Activated CD4-positive, alpha-beta T cell treated with anti-CD3 and anti-CD28 coated beads, Interleukin-2, amount 50 U/mL, for 1 hour (primary cell): ENCODE results near the gene PCDHGC5.

Source experiments
- DNase-seq: peaks from one replicate; pipeline ENCODE4 v3.0.0-alpha.2; 2020

The PCDHGC5 gene

DNA sequence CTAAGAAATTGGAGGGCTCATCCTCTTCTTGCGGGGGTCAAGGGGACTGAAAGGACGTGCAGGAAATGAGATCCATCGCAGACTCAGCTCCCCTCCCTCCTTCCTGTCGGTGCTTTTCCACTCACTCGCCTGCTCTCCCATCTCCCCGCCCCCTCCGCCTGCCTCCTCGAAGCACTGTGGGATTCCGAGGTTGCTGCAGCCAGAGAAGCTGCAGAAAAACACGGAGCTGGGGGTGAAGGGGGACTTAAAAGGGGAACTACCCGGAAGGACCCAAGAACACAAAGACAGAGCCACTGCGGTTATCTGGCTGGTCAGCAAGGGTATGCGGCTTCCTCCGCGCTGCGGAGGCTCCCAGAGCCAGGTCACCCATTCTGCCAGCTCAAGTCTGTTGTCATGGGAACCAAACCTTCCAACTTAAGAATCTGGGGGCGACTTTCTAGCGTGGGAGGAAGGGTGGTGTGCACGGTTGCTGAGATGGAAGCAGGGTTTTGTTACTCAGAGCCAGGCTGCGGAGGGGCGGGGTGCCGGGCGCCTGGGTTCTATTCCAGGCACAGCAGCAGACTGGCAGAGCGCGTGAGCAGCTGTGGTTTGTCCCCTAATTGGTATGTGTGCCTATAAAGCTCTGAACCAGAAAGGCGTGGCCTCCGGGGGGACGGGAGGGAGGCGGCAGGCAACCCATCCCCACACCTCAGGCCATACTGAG lies 24.9 kb downstream of the PCDHGC5 start:
- peak; percentile 49 for DNase-seq

DNA sequence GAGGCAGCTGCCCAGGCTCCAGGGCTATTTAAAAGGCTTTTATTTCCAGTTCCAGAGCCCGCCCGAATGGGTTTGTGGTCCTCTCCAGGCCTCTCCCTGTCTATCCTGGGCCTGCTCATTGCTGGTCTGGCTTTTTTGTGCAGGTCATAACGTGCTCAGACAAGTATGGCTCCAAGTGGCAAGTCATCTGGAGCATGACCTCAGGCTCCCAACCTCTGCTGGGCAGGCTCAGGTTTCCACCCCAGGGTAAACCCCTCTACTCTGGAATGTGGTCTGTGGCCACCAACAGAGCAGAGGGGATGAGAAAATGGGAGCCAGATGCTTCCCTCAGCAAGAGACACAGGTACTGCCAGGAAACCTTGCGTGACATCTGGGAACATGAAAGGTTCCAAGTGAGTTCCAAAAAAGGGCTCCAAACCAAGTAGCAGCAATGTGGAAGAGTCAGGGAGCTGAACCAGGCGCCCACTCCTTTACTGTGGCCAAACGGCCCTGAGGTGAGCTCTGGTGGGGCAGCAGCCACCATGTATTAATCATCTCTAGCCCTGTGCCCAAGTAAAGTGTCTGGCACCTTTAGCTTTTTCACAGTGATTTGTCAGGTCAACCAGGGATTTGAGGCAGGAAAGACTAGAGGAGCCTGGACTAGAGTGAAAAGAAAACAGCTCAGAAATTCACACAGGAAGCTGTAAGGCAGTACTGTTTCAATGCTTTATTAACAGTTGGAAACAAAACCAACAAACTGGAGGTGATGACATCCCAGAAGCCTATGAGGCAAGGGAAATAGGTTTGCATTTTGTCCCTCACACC lies 25.7 kb downstream of the PCDHGC5 start:
- no peak for DNase-seq

DNA sequence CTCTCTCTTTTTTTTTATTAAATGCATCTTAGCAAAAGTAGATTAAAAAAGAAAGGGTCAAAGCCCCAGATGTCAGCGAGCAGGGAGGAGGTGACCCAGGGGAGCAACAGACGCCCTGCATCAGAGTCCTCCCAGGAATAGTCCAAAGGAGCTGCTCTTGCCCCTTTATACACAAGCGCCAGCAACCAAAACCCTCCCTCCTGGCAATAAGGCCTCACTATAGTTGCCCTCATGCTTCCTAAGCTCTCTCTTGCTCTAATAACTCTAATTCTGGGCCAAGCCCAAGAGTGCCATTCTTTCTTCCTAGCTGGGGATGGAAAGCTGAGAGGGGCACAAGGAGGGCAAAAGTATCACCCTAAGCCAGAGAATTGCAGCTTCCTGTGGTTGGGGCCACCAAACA lies 26.3 kb downstream of the PCDHGC5 start:
- no peak for DNase-seq

DNA sequence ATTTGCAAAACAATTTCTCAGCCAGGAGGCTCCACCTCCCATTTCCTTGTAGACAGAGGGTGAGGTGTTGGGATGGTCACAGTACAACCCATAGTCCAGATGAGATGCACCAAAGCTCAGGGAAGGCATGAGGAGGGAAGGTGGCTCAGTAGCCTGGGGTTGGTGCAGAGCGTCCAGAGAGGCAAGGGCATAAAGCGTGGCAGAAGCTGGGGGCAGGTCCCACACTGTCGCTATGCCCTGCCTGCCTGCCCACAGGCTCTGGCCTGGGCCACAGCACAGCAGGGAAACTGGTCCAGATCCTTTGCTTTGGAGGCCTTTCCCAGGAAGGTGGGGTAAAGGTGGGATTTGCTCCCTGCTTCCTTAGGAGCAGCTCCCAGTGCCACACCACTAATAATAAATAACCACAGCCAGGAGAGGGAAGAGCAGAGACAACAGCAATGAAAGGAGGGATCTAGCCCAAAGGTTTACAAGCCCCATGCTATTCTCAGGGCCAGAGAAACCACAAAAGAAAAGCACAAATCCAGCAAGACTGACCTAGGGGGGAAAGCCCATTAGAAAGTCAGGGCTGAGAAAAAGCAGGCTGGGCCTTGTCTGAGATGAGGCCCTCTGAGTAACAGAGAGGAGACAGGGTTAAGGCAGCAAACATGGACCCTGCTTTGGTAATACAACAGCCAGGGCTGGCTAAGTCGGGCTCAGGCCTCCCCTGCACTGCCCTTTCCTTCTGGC lies 27.2 kb downstream of the PCDHGC5 start:
- no peak for DNase-seq

DNA sequence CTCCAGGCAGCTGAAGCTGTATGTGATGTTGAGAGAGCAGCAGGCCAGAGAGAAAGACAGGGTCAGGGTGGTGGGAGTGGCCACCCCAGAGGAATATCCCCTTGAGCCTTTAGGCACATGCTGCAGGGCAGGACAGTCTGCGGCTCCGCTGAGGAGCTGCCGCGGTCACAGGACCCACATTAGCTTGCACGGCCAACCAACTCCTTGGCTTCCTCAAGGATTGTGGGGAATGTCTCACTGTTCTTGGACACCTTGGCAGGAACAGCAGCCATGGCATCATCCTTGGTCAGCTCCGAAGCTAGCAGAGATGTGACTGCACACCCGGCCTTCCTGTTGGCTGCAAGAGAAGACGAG lies 27.8 kb downstream of the PCDHGC5 start:
- DNase-seq = no peak

DNA sequence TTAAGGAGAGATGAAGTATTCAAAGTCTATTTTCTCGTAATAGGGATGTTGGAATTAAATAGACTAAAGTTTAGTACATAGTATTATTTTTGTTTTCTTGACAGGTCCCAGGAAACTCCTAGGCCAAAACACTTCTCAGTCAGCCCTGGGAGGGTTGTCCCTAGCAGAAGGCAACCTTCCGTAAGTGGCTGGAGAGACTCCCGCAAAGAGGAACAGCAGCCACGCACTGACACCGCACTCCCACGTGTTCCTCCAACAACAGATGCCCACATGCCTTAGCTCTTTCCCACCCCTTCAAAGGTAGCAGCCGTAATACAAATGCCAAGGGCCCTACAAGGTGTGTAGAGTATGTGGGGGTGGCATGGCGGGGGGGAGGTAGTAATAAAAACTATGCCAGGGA lies 28.4 kb downstream of the PCDHGC5 start:
- no peak for DNase-seq

DNA sequence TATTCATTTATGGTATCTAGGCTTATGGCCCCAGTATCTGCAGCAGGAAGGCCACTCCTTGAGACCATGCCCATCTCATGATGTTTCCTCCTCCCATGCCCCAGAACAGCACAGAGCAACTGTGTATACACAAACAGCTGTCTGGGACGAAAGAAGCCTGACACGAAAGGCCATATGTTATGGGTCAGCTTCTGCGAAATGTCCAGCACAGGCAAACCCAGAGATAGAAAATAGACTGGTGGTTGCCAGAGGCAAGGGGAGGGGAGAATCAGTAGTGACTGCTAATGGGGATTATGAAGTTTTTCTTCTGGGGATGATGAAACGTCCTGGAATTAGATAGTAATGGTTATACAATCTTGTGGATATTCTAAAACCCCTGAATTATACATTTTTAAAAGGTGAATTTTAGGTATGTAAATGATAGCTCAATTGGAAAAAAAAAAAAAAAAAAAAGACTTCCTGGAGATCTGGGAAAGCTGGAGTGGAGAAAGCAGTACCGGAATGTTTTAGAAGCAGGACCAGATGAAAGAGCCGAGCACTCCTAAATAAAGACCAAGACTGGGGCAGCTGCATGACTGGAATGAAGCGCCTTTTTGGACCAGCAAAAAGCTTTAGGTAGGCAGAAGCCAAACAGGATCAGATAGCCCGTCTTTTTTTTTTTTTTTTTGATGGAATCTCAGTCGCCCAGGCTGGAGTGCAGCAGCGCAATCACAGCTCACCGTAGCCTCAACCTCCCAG lies 29.2 kb downstream of the PCDHGC5 start:
- no peak for DNase-seq

DNA sequence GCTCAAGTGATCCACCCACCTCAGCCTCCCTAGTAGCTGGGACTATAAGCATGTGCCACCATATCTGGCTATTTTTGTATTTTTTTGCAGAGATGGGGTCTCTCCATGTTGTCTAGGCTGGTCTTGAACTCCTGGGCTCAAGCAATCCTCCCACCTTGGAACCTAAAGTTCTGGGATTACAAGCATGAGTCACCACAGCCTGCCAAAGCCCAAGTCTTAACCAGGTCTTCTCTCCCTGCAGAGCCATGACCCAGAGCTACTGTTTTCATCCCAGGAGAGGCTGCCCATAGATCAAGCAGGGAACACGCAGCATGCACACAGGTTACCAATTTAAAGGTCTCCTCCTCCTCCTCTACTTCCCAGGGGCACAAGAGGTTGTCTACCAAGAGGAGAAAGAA lies 29.7 kb downstream of the PCDHGC5 start:
- DNase-seq = no peak

DNA sequence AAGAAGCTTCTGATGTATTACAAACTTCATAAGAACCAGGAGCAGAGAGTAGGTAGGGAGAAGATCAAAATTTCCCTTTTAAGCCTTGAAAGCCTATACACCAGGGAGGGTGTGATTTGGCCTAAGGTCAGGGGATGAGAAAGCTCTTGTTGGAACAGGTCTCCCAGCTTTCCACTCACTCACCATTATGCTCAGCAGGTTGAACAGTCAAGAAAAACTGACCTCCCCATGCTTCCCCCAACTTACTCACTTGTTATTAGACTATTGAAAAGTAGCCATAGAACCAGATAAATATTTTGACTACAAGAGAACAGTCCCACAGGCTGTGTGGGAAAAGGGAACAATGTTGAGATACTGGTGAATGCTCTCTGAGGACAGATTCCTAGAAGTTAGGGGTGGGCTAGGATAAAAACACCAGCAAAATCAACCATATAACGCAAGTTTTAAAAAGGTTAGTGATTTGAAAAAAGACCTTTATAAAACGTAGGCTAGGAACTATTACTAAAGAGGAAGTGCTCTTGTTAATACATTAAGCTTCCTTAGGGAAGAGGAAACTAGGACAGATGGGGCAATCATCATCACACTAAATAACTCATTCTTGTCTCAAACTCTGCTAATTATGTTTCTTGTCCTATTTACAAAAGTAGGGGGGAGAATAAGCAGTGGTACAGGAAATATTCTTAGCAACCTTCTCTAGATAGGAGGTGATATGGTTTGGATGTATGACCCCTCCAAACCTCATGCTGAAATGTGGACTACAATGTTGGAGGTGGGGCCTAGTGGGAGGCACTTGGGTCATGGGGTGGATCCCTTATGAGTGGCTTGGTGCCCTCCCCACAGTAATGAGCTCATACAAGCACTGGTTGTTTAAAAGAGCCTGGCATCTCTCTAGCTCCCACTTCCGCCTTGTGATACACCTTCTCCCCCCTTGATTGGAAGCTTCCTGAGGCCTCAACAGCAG lies 31.0 kb downstream of the PCDHGC5 start:
- no peak for DNase-seq

DNA sequence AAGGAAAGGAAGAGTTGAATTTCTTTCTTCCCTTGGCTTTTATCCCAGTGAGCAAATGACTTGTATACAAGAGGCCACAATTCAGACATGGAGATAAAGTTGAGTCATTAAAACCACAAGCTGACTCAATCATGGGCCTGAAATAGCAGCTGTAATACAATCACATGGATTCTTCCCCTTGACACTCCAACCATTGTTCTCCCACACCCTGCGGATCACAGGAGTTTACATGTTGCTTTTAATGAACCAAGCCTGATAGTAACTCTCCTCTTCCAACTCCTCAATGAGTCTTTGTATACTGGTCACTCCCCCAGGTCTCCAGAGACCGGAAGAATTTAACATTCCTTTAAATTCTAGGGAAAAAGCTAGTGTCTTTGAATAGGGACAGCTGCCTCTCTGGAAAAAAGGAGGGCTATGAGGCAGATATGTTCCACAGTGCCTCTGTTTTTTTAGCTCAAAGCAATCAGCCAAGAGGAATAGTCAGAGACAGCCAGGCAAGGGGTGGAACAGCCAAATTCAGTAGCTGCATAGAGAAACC lies 32.4 kb downstream of the PCDHGC5 start:
- DNase-seq = no peak

DNA sequence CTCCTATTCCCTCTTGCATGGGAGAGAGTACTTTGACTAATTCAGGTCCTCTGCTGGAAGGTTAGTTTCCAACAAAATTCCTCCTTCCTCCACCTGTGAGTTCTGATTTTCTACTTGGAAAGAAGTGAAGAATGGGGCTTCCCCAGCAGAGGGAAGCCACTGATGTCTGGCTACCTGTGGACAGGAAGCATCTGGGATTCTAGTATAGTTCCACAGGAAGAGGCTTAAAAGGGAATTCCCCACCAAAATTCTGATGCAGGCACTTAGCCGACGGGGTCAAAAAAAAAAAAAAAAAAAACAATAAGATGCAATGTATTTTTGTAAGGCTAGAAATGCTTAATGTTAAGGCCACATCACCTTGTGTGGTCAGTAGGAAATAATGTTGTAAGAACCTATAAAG lies 33.4 kb downstream of the PCDHGC5 start:
- no peak for DNase-seq

DNA sequence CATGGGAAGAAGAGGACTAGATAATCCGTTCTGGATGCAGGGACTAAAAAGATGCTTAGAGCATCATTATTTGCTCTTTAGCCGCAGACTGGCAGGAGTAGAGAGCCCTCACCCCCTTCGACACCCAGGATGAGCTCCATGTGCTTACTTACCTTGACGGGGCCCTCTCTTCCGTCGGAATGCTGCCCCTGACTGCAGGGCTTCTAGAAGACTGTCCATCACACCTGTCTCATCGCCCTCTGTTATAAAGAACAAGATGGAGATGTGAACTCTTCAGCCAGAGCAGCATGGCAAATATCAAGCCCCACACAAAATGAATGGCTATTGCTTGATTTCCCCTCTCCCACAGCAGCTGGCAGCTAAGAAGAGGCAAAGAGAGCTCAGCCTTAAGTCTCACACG lies 35.1 kb downstream of the PCDHGC5 start:
- no peak for DNase-seq

DNA sequence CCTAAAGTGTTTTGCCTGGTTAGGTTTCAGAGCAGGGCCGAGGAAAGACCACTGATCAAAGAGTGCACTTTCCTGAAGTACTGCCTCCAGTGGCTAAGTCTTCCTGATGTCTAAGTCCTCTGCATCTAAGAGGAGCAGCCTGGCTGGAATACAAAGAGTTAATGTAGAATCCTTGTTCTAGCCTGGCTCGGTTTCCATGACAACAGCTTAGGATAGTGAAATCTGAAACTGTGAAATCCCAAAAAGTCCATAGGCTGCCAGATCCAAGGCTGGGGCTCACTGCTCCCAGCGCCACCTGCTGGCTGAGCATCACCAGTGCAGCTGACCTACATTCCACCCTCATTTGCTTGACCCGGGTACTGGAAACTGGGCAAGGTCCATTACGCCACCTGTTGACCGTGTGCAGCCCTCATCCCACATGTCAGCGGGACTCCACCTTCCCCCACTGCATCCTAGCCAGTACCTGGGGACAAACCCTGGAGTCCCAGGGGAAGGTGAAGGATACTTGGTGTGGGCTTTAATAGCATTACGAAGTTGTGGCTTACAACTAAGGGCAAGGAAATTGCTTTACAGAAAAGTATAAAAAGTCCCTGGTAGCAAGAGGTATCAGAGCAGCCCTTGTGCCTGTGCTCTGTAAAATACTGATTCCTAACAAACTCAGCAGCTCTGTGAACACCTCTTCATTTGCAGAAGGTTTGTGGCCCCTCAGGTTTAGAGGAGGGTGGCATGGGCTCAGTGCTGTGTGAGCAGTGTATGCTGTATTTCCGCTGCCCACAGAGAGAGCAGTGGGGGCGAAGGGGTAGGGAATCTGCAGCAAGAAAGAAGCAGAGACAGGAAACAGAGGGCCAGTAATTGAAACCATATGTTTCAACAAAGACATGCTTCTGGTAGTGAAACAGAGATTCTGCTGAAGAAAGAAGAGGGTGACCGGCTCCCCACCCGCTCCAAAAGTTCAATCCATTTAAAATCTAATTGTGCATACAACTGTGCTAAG lies 36.0 kb downstream of the PCDHGC5 start:
- DNase-seq = peak; percentile 45

DNA sequence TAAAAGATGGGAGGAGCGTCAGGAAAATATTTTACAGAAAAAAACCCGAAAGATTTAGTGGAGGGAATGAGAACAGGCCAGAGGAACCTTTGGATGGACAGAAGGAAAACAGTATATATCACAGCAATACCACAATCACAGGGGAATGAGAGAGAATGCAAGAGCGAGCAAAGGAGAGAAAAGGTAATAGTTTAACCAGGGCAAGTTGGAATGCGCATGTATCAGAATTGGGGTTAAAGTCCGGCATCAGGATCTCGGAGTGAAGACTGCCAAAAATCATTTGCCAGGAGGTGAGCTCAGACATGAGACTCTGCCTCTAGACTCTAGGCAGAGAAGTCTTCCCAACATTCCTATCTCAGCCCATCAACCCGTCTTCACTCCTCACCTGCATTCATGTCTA lies 36.8 kb downstream of the PCDHGC5 start:
- DNase-seq = no peak

DNA sequence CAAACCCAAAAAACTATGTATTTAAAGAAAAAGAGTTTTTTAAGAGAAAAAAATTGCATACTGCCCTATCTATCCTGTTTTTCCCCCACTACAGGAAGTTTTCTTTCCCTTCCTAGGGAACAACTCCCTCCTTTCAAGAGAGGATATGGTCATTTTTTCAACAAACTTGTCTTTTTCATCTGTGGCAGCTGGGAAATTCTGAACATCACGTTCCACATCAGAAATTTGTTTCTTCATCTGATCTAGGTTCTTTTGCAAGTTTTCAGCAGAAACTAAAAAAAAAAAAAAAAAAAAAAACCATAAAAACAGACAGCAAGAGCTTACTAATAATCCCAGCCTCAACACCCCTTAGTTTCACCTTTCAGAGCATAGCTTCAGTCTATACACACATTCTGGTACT lies 38.5 kb downstream of the PCDHGC5 start:
- no peak for DNase-seq

DNA sequence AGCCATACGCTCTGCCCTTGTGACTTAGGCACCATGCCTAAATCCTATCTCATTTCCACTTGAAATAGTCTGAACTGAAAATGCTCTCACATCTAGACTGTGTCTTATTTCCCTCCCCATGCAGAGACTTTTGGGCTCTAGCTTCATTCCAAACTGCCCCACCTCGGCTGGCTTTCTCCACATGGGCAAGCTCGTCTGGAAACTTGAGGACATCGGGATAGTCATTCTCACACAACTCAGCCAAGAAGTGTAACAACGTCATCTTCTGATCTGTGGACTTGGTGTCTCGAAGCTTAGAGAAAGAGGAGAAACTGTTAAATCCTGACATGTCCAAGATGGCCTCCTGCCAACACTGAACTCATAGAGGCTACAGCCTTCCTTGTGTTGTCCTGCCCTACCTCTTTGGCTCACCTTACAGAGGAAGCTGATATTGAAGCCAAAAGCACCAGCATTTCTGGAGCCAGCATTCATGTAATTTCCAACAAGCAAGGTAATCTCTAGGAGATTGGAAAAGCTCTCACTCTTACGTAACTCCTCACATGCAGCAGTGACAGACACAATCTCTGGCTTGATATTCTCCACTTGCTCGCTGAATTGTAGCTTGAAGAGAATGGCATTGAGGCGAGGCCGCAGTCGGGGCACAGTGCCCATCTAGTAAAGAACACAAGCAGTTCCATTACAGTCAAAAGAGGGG lies 39.6 kb downstream of the PCDHGC5 start:
- DNase-seq = no peak

DNA sequence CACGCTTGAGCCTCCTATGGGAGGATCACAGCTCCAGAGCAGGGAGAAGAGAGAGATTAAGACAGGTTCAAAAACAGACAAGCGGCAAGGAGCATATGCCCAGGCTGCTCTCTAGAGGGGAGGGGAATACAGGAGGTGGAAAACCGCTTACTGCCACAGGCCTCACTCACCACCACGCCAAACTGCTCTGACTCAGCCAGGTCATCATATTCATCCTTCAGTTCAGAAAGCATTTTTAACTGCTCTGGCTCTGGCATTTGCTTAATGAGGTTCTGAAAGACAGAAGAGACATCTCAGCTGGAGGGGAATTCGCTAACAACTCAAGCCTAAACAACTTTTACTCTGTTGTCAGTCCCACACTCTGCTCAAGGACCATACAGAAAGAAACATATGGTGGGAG lies 40.1 kb downstream of the PCDHGC5 start:
- DNase-seq = no peak

DNA sequence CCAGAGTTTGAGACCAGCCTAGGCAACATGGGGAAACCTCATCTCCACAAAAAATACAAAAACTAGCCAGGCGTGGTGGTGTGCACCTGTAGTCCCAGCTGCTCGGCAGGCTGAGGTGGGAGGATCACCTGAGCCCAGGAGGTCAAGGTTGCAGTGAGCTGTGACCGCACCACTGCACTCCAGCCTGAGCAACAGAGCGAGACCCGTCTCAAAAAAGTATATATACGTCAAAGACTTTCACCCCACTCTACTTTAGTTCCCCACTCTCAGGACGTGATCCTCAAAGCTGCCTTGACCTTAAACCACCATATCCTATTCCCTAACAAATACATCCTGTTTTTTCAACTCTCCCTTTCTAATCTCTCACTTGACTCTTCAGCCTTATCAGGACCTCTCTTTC lies 41.0 kb downstream of the PCDHGC5 start:
- no peak for DNase-seq

DNA sequence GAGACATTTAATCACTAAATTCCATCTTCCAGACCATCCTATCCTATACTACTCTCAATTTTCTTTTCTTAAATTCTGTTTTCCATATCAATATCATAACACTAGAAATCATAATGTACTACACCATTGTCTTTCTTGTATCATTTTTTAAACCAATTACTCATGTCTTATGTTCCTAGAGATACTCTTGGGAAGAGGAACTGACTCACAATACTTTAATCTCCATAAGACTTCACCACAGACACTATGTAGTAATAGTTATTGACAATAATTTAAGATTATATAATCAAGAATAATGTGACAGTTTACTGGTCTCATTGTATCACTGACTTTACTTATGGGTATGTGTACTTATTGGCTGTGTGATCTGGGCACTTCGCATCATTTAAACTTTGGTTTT lies 43.8 kb downstream of the PCDHGC5 start:
- no peak for DNase-seq

DNA sequence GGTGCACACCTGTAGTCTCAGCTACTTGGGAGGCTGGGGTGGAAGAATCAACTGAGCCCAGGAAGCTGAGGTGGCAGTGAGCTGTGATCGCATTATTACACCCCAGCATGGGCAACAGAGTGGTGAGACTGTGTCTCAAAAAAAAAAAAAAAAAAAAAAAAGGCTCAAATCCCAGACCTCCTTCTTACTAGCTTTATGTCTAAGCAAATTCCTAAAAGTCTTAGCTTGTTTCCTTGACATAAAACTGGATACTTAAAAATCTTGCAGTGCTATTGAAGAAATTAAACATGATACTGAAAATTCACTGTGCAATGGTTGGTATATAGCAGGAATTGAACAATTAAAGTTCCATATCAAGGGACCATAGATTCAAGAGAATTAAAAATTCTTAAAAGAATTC lies 45.0 kb downstream of the PCDHGC5 start:
- DNase-seq = no peak
